GM21723 (cell line): Measurements from ENCODE around the gene RGS10.

Experiments used
- ATAC-seq: cut with Tn5 transposase; IDR thresholded peaks from one replicate; pipeline ENCODE4 v1.9.1; 2021; ENCODE audit warnings: mild to moderate bottlenecking, moderate library complexity; ENCODE audit not compliant: unreplicated experiment

RGS10 gene

GRCh38 chr10:119520283-119520682 lies 22.2 kb downstream of the RGS10 start:
- no peak for ATAC-seq

GRCh38 chr10:119518936-119519335 lies 23.6 kb downstream of the RGS10 start:
- ATAC-seq, result no peak

DNA sequence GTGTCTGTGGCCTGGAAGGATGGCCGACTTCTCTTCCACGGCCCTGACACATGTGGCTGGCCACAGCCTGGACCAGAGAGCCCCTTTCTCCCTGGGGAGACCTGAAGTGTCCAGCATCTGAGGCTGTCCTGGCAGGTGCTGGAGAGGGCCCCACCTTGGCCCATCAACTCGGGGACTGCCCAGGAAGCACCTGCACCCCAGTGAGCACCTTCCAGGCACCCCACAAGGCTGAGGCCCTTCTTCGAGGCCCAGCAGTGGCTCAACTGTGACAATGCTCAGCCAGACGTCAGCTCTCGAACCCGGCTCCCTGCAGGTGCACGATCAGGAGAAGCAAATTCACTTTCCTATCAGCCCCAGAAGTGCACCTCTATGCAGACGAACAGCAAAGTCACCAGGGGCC lies 24.3 kb downstream of the RGS10 start:
- ATAC-seq, result peak; percentile 19

GRCh38 chr10:119517235-119518141 lies 25.0 kb downstream of the RGS10 start:
- ATAC-seq, result peak; percentile 67

DNA sequence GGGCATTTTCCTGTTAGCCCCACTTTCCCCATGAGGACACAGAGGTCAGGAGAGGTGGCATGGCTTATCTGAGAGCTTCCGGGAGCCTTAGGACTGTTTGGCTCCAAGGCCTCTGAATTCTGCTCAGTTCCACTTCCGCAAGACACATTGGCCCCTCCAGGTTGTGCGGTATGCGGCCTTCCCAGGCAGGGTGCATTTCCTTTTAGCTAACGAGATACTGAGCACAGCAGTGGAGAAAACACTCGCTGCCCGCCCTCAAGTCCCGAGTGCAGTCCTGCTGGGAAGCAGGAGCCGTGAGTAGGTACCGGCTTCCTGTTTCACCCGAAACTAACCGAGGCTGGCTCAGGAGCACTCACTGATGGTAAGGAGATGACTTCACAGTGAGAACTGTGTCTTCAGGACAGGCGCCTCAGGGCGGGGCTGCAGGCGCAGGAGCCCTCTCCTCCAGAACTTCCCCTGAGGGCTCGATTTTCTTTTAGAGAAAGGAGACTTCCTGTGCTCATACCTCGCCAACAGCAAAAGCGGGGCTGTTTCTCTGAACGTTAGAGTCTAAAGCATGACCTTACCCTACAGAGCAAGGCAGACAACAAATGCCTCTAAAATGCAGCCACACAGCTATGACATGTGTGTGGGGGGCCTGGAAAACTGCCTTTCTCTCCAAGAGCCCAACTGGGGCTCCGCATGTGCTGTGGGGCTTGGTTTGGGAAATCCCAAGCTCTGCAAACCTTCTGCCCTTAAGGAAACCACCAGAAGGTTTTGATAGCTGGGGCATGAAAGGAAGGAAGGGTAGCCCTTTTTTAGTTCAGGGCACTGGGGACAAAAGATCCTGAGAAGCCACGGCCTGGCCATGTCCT lies 25.9 kb downstream of the RGS10 start:
- ATAC-seq, result peak; percentile 82

GRCh38 chr10:119515511-119516045 lies 26.9 kb downstream of the RGS10 start:
- no peak for ATAC-seq

GRCh38 chr10:119514819-119515218 lies 27.7 kb downstream of the RGS10 start:
- no peak for ATAC-seq

DNA sequence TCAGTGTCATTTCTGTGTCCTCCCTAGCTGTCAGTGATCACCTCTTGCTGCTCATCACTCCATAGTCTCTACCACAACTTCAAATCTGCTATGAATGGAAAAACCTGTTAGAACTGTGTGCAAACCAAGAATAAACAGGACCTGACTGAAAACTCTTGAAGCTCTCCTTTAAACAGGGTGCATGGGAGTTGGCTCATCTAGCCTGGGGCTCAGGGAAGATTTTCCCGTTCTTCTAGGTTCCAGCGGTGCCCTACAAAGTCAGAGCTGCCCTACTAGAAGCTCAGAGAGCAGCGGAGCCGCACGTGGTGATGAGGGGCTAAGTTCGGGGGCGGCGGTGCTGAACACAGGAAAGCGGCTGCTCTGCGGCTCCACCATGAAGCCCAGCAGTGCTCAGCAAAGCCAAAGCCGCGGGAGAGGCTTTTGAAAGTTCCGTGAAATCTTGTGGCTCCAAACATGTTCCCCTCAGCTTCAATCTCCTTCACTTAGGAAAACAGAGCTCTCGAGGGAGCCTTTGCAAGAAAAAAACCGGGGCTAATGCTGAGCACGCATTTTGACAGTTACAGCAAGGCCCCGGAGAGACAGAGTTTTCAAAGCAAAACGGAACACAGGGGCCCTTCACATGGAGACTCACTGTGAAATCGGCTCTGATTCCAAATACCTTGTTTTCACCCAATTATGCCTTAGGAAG lies 30.5 kb downstream of the RGS10 start:
- ATAC-seq, result no peak

- ATAC-seq, result no peak
These were observed 32.5 kb downstream of the RGS10 start for GRCh38 chr10:119509909-119510451.

DNA sequence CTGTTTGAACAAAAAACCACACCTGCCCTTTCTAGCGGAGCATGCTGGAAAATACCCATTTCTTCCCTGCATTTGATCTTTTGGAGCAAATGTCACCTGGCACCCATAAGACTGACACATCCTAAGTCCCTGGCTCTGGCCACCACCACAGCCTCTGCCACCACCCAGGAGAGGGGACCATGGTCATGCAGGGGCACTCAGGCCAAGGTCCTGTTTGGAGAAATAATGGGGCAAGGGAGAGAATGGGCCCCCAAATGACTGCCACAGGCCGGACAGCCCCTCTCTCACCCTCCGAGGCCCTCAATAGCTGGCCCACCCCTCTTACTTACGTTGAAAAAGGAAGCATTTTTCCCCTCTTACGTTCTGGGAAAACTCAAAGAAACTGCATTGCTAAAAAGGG lies 35.4 kb downstream of the RGS10 start:
- no peak for ATAC-seq

DNA sequence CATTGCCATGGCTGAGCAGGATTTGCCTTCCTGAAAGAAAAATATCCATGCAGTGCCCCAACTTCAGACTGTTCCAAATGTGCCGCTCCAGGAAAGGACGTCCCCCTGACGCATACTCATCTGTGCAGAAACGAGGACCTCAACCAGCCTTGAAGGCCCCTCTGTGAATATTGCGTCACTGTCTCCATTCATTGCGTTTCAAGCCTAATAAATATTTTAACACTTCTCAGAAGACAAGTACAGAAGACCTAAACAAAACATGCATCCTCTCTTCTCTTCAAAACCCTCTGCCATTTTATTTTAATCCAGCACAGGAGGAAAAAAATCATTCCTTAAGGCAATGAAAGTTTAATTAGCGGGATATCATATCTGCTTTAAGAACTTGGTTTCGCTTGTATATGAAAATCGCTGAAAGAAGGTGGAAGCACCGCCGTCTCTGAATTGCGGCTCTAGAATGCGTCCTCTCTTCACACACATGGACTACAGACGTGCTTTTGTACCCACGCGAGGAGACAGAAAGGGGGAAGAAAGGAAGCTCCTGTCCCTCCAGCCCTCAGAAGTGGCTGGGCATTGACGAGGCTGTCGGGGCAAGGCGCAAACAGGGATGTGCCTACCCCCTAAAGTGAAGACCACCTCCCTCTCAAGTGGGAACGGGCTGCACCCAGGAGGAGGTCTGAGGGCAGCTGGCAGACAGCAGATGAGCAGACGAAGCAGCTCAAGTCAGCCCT lies 36.8 kb downstream of the RGS10 start:
- no peak for ATAC-seq

DNA sequence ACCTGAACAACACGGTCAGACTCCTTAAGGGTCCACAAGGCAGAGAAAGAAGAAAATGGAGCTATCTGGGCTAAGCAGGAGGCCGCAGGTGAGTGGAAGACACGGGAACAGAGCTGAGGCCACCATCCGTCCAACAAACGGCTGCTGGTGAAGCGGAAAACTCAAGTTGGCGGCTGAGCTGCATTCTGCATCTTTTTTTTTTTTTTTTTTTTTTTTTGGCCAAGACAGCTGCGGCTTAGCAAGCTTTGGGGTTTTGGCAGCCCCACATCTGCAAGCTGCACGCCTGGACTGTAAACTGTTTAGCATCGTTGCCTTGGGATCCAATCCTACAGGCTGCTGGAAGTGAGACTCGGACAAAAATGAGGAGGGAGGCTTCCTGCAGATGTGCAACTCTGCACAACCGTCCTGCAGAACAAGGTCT lies 37.4 kb downstream of the RGS10 start:
- no peak for ATAC-seq

- ATAC-seq, result no peak
These were observed 37.9 kb downstream of the RGS10 start for GRCh38 chr10:119504651-119505050.

- no peak for ATAC-seq
These were observed 38.7 kb downstream of the RGS10 start for GRCh38 chr10:119503821-119504220.

GRCh38 chr10:119502618-119503155 lies 39.8 kb downstream of the RGS10 start:
- no peak for ATAC-seq

GRCh38 chr10:119502209-119502608 lies 40.3 kb downstream of the RGS10 start:
- ATAC-seq, result no peak

DNA sequence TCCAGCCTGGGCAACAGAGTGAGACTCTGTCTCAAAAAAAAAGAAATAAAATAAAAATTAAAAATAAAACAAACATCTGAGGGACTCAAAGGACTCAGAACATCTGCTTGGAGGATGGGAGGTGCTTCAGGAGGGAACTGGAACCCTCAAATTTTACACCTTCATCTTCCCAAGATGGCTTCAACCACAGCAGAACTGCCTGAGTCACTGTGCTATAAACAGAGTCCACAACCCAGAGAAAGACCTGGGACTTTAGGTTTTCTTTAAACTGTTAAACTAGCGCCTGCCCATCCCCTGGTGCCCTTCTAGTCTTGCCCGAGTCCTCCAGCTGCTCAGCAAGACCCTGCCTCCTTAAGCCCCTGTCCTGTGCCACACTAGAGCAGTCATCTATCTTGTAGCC lies 40.8 kb downstream of the RGS10 start:
- no peak for ATAC-seq

- no peak for ATAC-seq
These were observed 41.7 kb downstream of the RGS10 start for GRCh38 chr10:119500821-119501220.

GRCh38 chr10:119500123-119500795 lies 42.3 kb downstream of the RGS10 start:
- no peak for ATAC-seq
